Amniotic epithelial cell (primary cell): ENCODE data around the gene UBE2U.
A peak's percentile ranks its signal among the peaks of the same experiment; 100 is the strongest.
"Not testable (repeated sequence)": the region's sequence is repeated elsewhere in the genome, so short reads cannot be mapped to it uniquely, and the experiment has no call there.

ENCODE experiments used
- DNase-seq: peaks from one replicate; pipeline ENCODE4 v3.0.0-alpha.2; 2010; ENCODE audit warnings: low read depth

UBE2U gene

DNA sequence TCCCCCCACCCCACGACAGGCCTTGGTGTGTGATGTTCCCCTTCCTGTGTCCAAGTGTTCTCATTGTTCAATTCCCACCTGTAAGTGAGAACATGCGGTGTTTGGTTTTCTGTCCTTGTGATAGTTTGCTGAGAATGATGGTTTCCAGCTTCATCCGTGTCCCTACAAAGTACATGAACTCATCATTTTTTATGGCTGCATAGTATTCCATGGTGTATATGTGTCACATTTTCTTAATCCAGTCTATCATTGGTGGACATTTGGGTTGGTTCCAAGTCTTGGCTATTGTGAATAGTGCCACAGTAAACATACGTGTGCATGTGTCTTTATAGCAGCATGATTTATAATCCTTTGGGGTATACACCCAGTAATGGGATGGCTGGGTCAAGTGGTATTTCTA lies 36.1 kb downstream of the UBE2U start:
- not testable (repeated sequence) for DNase-seq

DNA sequence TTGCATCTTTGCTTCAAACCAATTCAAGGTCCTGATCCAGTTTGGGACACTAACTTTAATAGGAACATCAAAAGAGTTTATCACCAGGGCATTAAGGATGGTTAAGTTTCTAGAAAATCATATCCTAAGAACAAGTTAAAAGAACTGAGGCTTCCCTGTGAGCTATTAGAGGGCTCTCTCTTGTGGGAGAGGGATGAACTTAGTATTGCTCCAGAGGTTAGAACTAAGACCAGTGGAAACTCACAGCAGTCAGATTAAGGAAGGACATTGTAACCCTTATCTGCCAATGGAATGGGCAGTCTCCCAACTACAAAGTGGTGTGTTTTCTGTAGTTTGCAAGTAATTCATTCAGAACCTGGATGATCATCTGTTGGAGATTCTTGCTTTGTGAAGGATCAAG lies 36.8 kb downstream of the UBE2U start:
- peak; percentile 76 for DNase-seq

DNA sequence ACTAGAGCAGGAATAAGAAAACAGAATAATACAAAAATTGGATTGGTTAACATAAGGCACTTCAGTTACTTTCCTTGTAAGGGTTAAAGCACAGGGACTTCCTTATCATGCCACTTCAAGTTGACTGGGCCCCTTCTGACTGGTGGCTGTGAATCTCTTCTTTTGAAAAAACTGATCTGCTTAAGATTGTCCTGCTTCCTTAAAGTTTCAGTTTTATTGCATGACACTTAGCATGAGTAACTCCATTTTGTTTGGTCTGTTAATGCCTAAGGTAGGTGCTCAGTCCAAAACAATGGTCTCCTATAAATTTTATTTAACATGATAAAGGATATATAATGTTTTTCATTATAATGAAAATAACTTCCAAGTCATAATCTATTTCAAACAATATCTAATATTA lies 37.6 kb downstream of the UBE2U start:
- no peak for DNase-seq

DNA sequence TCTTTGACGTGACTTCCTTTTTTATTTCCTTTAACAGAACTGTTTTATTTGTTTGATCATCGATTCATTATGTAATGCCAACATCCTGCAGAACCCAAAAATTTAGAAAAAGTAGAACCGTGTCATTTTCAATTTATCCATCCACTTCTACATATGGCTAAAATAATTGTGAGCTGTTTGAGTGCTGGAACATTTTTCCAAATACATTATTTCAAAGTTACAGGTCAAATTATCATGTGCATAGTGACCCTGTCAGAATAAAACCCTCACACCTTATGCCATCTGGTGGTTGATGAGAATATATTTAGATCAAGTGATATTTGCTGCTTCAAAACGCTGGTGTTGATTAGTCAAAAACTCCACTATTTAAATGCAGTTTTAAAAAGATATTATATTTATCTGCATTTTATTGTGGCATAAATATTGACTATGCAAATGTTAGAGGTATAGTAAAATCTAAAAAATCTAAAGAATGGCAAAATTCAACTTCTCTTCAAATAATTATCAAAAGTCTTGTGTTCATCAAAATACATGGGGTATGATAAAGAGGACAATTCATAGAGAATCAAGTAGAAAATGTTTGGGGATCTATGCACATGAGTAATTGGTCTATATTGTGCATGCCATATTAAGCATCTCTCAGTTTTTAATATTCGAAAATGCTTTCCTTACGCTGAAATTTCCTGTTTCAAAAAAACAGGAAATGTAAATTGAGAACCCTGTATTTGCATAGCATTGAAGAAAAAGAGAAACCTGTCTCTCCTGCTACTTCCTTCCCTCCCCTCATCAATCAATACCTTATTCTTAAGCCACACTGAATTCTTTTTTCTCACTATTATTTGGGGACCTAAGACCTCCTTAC lies 39.7 kb downstream of the UBE2U start:
- DNase-seq = peak; percentile 61

DNA sequence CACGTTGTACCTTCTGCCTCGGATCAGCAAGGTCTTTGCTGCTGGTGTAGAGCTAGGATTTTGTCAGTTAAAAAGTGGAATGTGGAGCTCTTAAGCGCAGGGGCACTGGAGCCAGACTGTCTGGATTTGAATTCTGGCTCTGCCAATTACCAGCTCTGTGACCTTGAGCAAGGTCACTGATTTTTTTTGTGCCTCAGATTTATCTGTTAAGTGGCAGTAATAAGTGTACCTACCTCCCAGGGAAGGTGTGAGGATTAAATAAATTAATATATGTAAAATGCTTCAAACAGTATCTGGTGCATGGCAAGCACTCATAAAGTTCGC lies 40.3 kb downstream of the UBE2U start:
- no peak for DNase-seq

DNA sequence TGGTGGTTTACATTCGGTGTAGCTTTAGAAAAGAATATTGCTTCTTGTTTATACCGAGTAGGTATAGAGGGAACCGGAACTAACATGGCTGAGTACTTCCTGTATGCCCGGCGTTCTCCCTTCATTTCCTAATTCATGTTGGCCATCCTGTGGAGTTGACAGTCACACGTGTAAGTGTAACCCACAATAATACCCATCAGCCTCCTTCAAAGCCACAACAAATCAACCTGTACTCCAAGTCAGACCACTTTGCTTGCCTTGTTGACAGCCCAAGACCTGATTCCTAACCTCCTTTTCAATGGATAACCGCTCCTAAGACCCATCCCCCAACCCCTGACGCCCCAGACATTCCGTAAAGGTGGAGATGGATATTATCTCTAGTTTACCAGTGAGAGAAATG lies 42.1 kb downstream of the UBE2U start:
- DNase-seq = no peak

DNA sequence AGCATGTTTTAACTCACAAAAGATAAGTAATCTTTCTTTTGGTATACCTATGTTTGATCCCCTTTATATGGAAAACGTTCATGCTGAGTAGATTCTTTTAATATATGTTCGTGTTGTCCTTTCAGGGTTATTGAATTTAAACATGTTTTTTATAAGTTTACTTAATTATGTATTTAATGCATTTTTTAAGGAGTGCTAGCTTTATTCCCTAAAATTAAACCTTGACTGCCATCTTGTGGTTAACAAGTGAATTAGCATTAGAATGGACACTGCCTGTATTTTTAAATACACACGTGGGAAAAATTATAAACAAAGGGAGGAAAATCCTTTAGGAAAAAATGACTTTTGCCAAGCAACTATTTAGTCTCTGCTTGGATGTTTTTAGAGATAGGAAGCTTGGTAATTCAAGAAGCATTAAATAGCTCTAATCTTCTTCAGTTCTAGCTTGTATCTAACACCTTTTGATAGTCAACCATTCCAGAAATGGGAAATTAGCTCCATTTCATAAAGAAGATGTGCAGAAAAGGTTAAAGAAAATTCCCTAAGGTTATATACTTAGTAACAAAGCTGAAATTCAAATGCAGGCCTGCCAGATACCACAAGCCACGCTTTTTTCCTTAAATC lies 43.0 kb downstream of the UBE2U start:
- DNase-seq = peak; percentile 47

DNA sequence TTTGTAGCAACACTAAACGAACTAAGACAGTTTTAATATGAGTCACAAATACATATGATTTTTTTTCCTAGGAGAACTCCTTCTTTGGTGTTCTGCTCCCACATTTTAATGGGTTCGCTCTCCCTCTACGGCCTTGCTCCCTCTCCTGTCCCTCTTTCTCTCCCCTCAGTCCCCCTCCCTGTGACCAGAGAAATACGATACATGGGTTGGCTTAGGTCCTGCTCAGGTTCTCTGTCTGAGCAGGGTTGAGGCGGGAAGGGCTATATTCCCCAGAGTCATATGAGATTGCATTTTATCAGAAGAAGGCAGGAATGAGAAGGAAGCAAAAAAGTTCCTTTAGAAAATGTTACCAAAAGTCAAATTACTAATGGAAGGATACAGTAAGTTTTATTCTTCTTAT lies 44.6 kb downstream of the UBE2U start:
- no peak for DNase-seq

DNA sequence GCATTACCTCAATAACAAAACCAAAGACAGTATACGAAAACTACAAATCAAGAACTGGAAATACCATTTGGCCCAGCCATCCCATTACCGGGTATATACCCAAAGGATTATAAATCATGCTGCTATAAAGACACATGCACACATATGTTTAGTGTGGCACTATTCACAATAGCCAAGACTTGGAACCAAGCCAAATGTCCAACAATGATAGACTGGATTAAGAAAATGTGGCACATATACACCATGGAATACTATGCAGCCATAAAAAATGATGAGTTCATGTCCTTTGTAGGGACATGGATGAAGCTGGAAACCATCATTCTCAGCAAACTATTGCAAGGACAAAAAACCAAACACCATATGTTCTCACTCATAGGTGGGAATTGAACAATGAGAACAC lies 47.0 kb downstream of the UBE2U start:
- DNase-seq = not testable (repeated sequence)

DNA sequence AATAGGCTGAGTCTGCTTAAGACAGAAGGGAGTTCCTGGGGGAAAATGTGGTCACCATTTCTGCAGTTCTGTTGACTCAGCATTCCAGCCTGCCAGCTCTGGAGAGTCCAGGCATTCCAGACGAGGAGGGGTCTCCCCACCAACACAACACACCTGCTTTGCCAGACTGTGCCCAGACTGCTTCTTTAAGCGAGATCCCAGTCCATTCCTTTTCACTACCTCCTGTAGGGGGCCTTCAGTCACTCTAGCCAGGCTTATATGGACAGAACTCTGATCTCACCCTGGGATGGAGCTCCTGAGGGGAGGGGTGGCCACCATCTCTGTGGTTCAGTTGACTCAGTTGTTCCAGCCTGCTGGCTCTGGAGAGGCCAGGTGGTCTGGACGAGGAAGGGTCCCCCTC lies 48.5 kb downstream of the UBE2U start:
- no peak for DNase-seq

DNA sequence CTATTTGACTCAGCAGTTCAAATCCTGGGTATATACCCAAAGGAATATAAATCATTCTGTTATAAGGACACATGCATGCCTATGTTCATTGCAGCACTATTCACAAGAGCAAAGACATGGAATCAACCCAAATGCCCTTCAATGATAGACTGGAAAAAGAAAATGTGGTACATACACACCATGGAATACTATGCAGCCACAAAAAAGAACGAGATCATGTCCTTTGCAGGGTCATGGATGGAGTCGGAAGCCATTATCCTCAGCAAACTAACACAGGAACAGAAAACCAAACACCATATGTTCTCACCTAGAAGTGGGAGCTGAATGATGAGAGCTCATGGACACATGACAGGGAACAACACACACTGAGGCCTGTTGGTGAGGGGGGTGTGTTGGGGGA lies 53.8 kb downstream of the UBE2U start:
- DNase-seq = not testable (repeated sequence)

DNA sequence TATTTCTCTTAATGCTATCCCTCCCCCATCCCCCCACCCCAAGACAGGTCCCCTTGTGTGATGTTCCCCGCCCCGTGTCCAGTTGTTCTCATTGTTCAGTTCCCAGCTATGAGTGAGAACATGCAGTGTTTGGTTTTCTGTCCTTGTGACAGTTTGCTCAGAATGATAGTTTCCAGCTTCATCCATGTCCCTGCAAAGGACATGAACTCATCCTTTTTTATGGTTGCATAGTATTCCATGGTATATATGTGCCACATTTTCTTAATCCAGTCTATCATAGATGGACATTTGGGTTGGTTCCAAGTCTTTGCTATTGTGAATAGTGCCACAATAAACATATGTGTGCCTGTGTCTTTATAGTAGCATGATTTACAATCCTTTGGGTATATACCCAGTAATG lies 55.0 kb downstream of the UBE2U start:
- not testable (repeated sequence) for DNase-seq

DNA sequence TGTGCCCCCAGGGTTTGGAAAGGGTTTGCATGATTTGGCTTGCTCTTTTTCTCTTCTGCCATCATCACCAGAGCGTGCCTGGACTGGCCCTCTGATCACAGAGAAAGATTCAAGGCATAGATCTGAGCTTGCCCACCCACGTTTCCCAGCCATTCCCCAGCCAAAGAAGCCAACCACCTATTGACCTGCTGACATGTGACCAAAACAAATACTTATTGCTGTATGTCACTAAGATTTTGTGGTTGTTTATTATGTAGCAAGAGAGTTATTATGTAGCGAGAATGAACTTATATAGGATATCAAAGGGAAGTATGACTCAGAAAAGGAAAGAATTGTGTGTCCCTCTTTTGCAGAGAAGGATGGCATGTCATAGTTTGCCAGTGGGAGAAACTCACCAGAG lies 59.9 kb downstream of the UBE2U start:
- peak; percentile 14 for DNase-seq

DNA sequence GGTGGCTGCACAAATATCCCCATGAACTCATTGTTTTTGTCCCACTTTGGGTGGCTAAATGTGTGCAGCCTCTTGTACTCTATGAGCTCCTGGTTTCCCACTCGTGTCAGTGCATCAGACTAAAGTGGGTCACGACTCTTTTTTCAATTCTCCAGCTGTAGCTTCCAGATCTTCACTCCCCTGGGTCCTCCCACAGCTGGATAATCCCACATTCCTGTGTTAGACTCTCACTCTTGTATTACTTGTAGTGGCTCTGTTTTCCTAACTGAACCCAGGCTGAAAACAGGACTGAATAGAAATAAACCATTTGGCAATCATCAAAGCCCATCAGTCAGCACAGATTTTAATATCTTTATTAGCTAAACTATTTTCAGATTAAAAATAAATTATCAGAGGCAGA lies 60.4 kb downstream of the UBE2U start:
- DNase-seq = peak; percentile 42

DNA sequence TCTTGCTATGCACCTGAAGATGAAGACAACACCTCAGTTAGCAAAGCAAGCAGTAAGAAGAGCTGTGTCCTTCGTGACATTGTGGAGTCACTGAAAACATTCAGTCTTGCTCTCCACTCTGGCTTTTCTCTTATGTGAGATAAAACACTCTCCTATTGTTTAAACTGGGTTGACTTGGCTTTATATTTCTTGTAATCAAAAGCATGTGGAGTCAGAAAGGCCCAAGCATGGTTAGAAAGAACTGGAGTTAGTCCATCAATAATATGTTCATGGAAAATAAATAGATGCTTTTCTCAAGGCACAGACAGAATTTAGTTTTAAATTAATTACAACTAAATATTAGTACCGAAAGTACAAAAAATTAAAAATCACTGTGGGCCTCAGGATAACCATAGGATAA lies 61.7 kb downstream of the UBE2U start:
- no peak for DNase-seq

DNA sequence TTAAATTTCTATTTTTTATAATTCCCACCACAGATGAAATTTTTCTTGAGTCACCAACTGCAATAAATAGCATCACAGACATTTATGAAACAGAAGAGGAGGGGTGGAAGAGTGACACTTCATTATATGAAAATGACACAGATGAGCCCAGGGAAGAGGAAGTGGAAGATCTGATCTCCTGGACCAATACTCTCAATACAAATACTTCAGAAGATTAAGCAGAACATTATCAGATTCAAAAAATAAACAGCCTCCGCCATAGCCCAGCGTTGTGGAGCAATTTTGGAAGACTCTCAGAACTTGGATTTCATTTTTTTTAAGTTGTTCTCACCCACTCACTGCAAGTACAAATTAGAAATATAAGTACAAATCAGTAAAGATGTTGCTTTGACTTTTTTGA lies 63.6 kb downstream of the UBE2U start:
- no peak for DNase-seq

DNA sequence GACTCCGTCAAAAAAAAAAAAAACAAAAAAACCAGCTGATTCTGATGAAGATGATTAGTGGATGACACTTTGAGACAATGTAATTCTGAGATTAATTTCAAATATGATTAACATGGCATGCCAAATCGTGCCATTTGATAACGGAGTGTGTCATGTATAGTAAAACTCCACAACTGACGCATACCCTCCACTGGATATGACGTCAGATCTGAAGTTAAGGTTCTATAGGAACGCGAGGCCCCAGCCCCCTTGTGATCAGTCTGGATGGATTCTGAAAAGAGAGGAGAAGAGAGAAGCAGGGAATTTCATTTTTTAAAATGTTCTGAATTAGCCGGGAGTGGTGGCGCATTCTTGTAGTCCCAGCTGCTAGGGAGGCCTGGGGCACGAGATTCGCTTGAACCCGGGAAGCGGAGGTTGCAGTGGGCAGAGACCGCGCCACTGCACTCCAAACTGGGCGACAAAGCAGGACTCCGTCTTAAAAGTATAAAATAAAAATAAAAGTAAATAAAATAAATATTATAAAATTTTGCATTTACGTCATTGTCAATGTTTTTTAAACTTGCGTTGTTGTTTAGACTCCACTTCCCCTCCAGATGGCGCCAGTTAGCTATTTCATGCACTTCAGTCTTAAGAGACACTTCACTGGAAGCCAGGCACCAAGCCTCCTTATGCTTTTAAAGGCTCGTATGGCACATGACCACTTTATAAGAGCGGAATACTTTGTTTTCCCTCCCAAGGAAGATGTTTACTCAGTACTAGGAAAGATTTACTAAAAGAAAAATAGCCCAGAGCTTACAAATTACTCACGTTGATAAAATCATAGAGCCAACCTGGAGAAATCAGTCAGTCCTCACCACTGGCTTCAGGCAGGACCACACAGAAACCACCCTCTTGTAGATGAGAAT lies 65.5 kb downstream of the UBE2U start:
- peak; percentile 77 for DNase-seq

DNA sequence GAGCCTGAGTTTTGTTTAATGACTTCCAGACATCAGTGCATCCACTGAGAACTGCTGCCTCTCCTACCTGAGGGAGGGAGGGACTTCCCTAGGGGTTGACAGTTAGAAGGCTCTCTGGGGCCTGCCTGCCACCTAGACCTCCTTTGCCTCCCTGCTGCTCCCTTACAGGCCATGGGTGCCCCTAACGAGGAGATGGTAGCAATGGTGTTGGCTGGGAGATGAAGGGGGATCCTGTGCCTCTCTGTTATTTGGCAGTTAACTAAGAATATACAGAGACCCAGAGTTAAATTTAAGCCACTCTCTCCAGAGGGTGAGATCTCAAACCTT lies 66.1 kb downstream of the UBE2U start:
- no peak for DNase-seq

DNA sequence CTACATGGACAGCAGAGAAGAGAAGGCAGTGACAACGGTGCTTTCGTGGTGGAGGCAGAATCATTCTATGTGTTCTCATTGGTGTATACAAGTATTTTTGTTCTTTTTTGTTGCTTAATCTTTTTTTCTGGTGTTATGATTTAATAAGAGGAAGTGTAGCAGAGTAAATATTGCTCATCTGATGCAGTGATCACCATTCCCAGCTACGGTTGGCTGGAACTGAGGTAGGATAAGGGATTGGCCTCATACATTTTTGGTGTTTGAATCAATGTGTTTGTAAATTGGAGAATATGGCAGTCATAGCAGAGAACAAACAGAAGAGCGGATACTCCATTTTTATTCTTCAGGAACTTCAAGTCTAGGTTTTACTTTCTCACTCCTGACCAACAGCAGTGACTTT lies 76.6 kb downstream of the UBE2U start:
- DNase-seq = no peak

DNA sequence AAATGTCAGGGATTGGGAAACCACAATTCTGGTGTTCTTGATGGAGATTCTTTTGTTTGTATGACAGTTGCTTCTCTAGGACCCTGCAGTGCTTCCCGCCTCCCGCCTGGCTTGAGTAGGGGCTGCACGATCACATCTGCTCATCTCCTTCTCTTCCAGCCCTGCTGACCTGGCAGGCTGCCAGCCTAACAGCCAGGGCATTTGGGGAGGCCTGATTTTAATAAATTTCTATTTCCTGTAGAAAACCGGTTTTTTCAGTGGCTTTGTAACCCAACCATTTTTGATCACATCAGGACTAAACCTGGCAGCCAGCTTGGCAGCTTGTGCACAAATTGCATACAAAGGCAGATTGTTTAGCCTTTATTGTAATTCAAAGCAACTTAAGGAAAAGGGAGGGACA lies 78.9 kb downstream of the UBE2U start:
- DNase-seq = no peak

DNA sequence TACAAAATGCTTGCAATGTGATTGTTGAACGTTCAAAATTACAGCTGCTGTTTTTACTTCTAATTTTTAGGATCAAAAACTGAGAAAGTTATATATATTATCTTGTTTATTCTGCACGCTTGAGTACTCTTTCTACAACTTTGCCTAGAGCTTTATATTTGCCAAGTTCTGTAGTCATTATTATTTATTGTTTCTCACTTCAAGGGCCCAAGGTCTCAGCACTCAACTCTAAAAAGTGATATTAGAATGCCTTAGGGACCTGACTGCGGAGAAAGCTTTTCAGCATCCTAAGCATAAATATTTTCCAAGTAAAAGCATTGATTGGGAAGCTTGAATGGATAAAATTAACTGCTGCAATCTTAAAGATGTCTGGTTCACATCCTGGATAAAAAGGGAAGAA lies 83.6 kb downstream of the UBE2U start:
- no peak for DNase-seq

DNA sequence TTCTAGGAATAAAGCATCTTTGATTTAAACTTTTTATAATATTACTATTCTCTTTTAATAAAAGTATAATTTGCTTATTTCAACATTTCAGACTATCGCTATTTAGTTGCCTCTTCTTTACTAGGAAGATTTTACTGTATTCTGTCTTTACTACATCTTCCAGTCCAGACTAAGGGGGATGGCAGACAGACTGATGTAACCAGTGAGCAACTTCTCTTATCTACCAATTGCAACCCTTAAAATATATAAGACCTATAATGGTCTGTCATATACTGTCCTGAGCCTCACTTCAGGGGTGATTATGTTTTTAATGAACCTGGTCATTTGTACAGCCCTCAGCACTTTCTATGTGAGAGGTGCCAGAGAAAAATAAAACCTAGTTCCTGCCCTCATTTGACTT lies 87.0 kb downstream of the UBE2U start:
- DNase-seq = no peak

DNA sequence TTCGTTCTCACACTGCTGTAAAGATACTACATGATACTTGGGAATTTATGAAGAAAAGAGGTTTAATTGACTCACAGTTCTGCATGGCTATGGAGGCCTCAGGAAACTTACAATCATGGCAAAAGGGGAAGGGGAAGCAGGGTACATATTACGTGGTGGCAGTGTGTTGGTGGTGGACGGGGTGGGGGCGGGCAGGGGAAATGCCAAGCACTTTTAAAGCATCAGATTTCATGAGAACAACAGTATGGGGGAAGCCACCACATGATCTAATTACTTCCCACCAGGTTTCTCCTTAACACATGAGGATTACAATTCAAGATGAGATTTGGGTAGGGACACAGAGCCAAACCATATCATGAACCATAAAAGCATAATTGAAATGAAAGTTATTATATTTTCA lies 88.5 kb downstream of the UBE2U start:
- no peak for DNase-seq
